K562 (cell line): ENCODE data around the gene KIF21A. TPM values are rescaled to one million over a fixed set of nuclear protein-coding genes. Genes with fewer than 3 reads are reported as not detected.

ENCODE experiments used
- ATAC-seq: fragments of 200-7000 bp; cut with Tn5 transposase; 3 replicates; pipeline ENCODE4 v1.9.1; 2020; ENCODE audit warnings: moderate library complexity
- BruUV-seq: library from RNA; stranded (reverse); fragments of 400-500 nt; replicated peaks from 2 replicates; lab custom pipeline; 2021; lab: Mats Ljungman, UMichigan
- CTCF ChIA-PET: fragments of 300-600 bp; formaldehyde crosslinking; extraction: SDS; loops from one replicate; lab custom pipeline; 2021; ENCODE audit warnings: low intra/inter-chr PET ratio; lab: Yijun Ruan, JAX
- POLR2A ChIA-PET: fragments of 300-600, 350-650 bp; sonication (Branson Sonifier 250); formaldehyde crosslinking; extraction: SDS; loops from one replicate; lab custom pipeline; 2021; ENCODE audit warnings: antibody characterized with exemption, inconsistent platforms; lab: Yijun Ruan, JAX
- DNase-seq, 4 experiments: peaks; one replicate each; pipeline versions ENCODE4 v3.0.0 to v3.0.0-alpha.2; 2011 to 2018; ENCODE audit warnings: low spot score in 3 of 4, mixed read lengths in 3 of 4; ENCODE audit errors: extremely low read depth in 1 of 4
- FAIRE-seq: peaks from 2 replicates; lab custom pipeline; 2011; peaks lifted over from hg19 to GRCh38; lab: Jason Lieb, UNC
- H2AFZ ChIP-seq: 2 replicates; pipeline ENCODE4 v1.6.0; 2011; ENCODE audit warnings: low read depth, low read length, control low read depth, inconsistent platforms
- H3K27ac ChIP-seq: fragments of 200-600 bp; 3 replicates; pipeline ENCODE4 v1.8.0; 2011; ENCODE audit warnings: low read depth, mild to moderate bottlenecking, control low read depth, inconsistent platforms, low read length, moderate library complexity, mixed read lengths; ENCODE audit errors: extremely low read depth
- H3K27me3 ChIP-seq, 2 experiments: fragments of 300-600 bp in 1 of 2; 2 replicates in 1 of 2; 3 replicates in 1 of 2; pipeline versions ENCODE4 v1.6.0 to v1.8.0; 2011; ENCODE audit warnings: inconsistent platforms in 2 of 2, low read length in 2 of 2, mild to moderate bottlenecking in 1 of 2, mixed read lengths in 1 of 2, moderate library complexity in 1 of 2; ENCODE audit not compliant: control insufficient read depth in 2 of 2, insufficient read depth in 2 of 2
- H3K36me3 ChIP-seq: fragments of 300-600 bp; 3 replicates; pipeline ENCODE4 v1.8.0; 2011; ENCODE audit warnings: mild to moderate bottlenecking, low read length, inconsistent platforms; ENCODE audit not compliant: control insufficient read depth, insufficient read depth
- H3K4me1 ChIP-seq, 2 experiments: fragments of 200-600 bp in 1 of 2; replicated peaks in 1 of 2; 2 replicates in 1 of 2; 3 replicates in 1 of 2; pipeline versions ENCODE4 v1.5.1 to v1.8.0; 2011; ENCODE audit warnings: inconsistent platforms in 2 of 2, low read length in 2 of 2, mild to moderate bottlenecking in 1 of 2, mixed read lengths in 1 of 2, moderate library complexity in 1 of 2; ENCODE audit not compliant: control insufficient read depth in 2 of 2, insufficient read depth in 2 of 2
- H3K4me2 ChIP-seq: 2 replicates; pipeline ENCODE4 v1.6.1; 2011; ENCODE audit warnings: low read length, control low read depth, inconsistent platforms, mixed read lengths; ENCODE audit not compliant: insufficient read depth
- H3K4me3 ChIP-seq: fragments of 200-600 bp; sonication (generic), shearing (Covaris generic); 2 replicates; pipeline ENCODE4 v1.5.1; 2016; ENCODE audit warnings: control low read depth, inconsistent platforms
- H3K79me2 ChIP-seq: fragments of 200-600 bp; 3 replicates; pipeline ENCODE4 v1.8.0; 2011; ENCODE audit warnings: low read length, inconsistent platforms; ENCODE audit not compliant: control insufficient read depth, insufficient read depth
- H3K9ac ChIP-seq, 2 experiments: 2 replicates each; pipeline versions ENCODE4 v1.6.0 to v1.6.1; 2011; ENCODE audit warnings: low read depth in 2 of 2, low read length in 2 of 2, control low read depth in 1 of 2, inconsistent platforms in 1 of 2, mild to moderate bottlenecking in 1 of 2, mixed read lengths in 1 of 2; ENCODE audit not compliant: insufficient read depth in 1 of 2
- H3K9me1 ChIP-seq: one replicate; pipeline ENCODE4 v1.6.0; 2011; ENCODE audit warnings: inconsistent platforms, mild to moderate bottlenecking, low read length, moderate library complexity; ENCODE audit not compliant: control insufficient read depth, insufficient read depth
- H3K9me3 ChIP-seq: replicated peaks from 2 replicates; pipeline ENCODE4 v1.5.1; 2011; ENCODE audit warnings: low read depth, low read length, inconsistent platforms; ENCODE audit not compliant: control insufficient read depth, insufficient read depth
- H4K20me1 ChIP-seq: replicated peaks from 2 replicates; pipeline ENCODE4 v1.6.1; 2011; ENCODE audit warnings: low read length, inconsistent platforms, mixed read lengths; ENCODE audit not compliant: control insufficient read depth, insufficient read depth
- ELF1 ChIP-seq: fragments of 200-800 bp; sonication (Bioruptor generic); IDR thresholded peaks from 2 replicates; pipeline ENCODE4 v1.6.1; 2016; ENCODE audit warnings: missing genetic modification characterization, missing compliant biosample characterization
- GABPB1 ChIP-seq: sonication (generic); formaldehyde crosslinking; IDR thresholded peaks from 2 replicates; pipeline ENCODE4 v1.8.0; 2022; ENCODE audit warnings: mild to moderate bottlenecking, missing genetic modification reagents
- KDM2B ChIP-seq: fragments of 250-450 bp; sonication (Bioruptor Pico); IDR thresholded peaks from 2 replicates; pipeline ENCODE4 v1.8.0; 2021; ENCODE audit warnings: mild to moderate bottlenecking, moderate library complexity
- KHSRP ChIP-seq: fragments of 450-650 bp; IDR thresholded peaks from 2 replicates; pipeline ENCODE4 v1.6.1; 2017
- KLF16 ChIP-seq: IDR thresholded peaks from 2 replicates; pipeline ENCODE4 v1.6.1; 2016; ENCODE audit warnings: antibody characterized with exemption
- MLLT1 ChIP-seq, 2 experiments: fragments of 450-650 bp; IDR thresholded peaks; 2 replicates each; pipeline ENCODE4 v1.6.1; 2016
- PTRF ChIP-seq: fragments of 450-650 bp; IDR thresholded peaks from 2 replicates; pipeline ENCODE4 v1.6.1; 2016; ENCODE audit warnings: mild to moderate bottlenecking, missing genetic modification characterization, missing compliant biosample characterization
- RBM34 ChIP-seq: fragments of 200-400 bp; formaldehyde crosslinking; IDR thresholded peaks from 2 replicates; pipeline ENCODE4 v1.6.1; 2018; ENCODE audit warnings: low read length, borderline replicate concordance; ENCODE audit not compliant: insufficient read depth
- SREBF1 ChIP-seq: fragments of 150-350 bp; IDR thresholded peaks from 2 replicates; pipeline ENCODE4 v1.6.1; 2014; ENCODE audit warnings: antibody characterized with exemption, low read depth, low read length, borderline replicate concordance
- THAP7 ChIP-seq: fragments of 250-450 bp; sonication (Bioruptor Pico); IDR thresholded peaks from 2 replicates; pipeline ENCODE4 v1.5.0; 2021
- THRAP3 ChIP-seq: fragments of 450-650 bp; IDR thresholded peaks from 2 replicates; pipeline ENCODE4 v1.6.1; 2016; ENCODE audit warnings: mild to moderate bottlenecking, inconsistent platforms, borderline replicate concordance
- ZKSCAN1 ChIP-seq: fragments of 150-350 bp; IDR thresholded peaks from 2 replicates; pipeline ENCODE4 v1.6.1; 2016; ENCODE audit warnings: low read depth, low read length
- ZNF212 ChIP-seq: fragments of 450-650 bp; formaldehyde crosslinking; IDR thresholded peaks from 2 replicates; pipeline ENCODE4 v1.4.0; 2020; ENCODE audit warnings: mild to moderate bottlenecking
- ZNF695 ChIP-seq: fragments of 450-650 bp; formaldehyde crosslinking; IDR thresholded peaks from 2 replicates; pipeline ENCODE4 v1.4.0; 2020; ENCODE audit warnings: mild to moderate bottlenecking, moderate library complexity
- WGBS: fragments of 100-300 bp; shearing (Covaris generic); methylation state at CpG from one replicate; pipeline ENCODE4 v1.1.6; 2016; ENCODE audit warnings: low coverage, mixed read lengths; ENCODE audit not compliant: insufficient coverage; ENCODE audit errors: missing lambda C conversion rate; 5-methylcytosine and 5-hydroxymethylcytosine counted together
- in situ Hi-C: fragments of 300-500 bp; cut with MboI; formaldehyde crosslinking; loops from 4 replicates; pipeline ENCODE4 v1.15.0; 2018; ENCODE audit warnings: inconsistent platforms, mixed read lengths
- intact Hi-C: fragments of 100-400 bp; cut with micrococcal nuclease; formaldehyde crosslinking; loops from 2 replicates; pipeline ENCODE4 v1.14.2; 2022
- polyA plus RNA-seq, 8 experiments: library from polyadenylated mRNA; depleted of rRNA in 4 of 8; stranded (reverse) in 5 of 8; unstranded in 3 of 8; fragments of >200 nt; fragmentation: Nextera tagmentation in 2 of 8; fragmentation: Illumina TruSeq in 1 of 8; extraction: Ambion mirVana in 2 of 8; extraction: Trizol in 1 of 8; gene quantifications; 2 replicates each; pipeline versions ENCODE4 v1.2.1 to v1.2.3, GENCODE V29; 2011 to 2014; ENCODE audit warnings: inconsistent platforms in 1 of 8, missing spikeins in 1 of 8
- total RNA-seq, 7 experiments: library from RNA; depleted of rRNA in 6 of 7; stranded (reverse); fragments of >200 nt in 6 of 7; fragmentation: Illumina TruSeq in 2 of 7; extraction: Trizol in 2 of 7; gene quantifications; 2 replicates each; pipeline versions ENCODE4 v1.2.1 to v1.2.3, GENCODE V29; 2011 to 2021; ENCODE audit warnings: low replicate concordance in 1 of 7
- TF ChIP-seq, protein P1 (sequence below): sonication (generic); formaldehyde crosslinking; IDR thresholded peaks from 2 replicates; pipeline ENCODE4 v1.8.0; 2022; ENCODE audit warnings: mild to moderate bottlenecking, missing genetic modification reagents

KIF21A gene
- total and polyA plus RNA-seq, 9 of the 15 experiments (the other 6 are each of a cell fraction or from before 2014, with no cell fraction given): 17.7 to 45.0 (median 30.3) TPM

DNA sequence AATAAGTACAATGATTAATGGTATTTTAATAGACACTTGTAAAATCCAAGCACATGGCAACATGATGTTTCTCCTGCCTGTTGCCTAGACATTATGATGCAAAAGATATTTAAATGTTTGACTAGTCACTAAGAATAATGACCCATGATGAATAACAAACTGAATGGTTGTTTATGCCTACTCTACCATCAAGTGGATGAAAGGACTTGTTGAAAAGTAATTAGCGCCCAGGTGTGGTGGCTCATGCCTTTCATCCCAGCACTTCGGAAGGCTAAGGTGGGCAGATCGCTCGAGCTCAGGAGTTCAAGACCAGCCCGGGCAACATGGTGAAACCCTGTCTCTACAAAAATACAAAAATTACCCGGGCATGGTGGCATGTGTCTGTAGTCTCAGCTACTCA lies 30.7 kb downstream of the KIF21A start:
- Histone ChIP-seq H3K79me2 (peaks cover 14% of the 10 kb centered on the region; the same call in 1 of the 3 replicates), H2AFZ (no peak overlapping the region), H3K9me1 (no peaks in the 10 kb centered on the region), H3K4me1 (peaks cover 0 to 3% of the 10 kb centered on the region in 2 experiments; a peak in 1 of 5 replicates), H3K4me3 (no peak overlapping the region), H3K27ac (no peak overlapping the region), H3K36me3 (peaks cover 8% of the 10 kb centered on the region; the same call in 1 of the 3 replicates), H3K9me3 (no peaks in the 10 kb centered on the region), H3K9ac (no peak overlapping the region), H4K20me1 (no peaks in the 10 kb centered on the region), H3K27me3 (no peaks in the 10 kb centered on the region), H3K4me2 (no peak overlapping the region)
- in situ Hi-C loops (no loop called here), intact Hi-C loops (no loop called here)
- 98% methylated on average over 6 of the region's 6 CpGs for WGBS
- DNase-seq (no peak), FAIRE-seq (no peak), ATAC-seq (no peak)
- BruUV-seq: no TSS peak
- CTCF ChIA-PET: no interaction called here
- TF ChIP-seq, protein P1, sequence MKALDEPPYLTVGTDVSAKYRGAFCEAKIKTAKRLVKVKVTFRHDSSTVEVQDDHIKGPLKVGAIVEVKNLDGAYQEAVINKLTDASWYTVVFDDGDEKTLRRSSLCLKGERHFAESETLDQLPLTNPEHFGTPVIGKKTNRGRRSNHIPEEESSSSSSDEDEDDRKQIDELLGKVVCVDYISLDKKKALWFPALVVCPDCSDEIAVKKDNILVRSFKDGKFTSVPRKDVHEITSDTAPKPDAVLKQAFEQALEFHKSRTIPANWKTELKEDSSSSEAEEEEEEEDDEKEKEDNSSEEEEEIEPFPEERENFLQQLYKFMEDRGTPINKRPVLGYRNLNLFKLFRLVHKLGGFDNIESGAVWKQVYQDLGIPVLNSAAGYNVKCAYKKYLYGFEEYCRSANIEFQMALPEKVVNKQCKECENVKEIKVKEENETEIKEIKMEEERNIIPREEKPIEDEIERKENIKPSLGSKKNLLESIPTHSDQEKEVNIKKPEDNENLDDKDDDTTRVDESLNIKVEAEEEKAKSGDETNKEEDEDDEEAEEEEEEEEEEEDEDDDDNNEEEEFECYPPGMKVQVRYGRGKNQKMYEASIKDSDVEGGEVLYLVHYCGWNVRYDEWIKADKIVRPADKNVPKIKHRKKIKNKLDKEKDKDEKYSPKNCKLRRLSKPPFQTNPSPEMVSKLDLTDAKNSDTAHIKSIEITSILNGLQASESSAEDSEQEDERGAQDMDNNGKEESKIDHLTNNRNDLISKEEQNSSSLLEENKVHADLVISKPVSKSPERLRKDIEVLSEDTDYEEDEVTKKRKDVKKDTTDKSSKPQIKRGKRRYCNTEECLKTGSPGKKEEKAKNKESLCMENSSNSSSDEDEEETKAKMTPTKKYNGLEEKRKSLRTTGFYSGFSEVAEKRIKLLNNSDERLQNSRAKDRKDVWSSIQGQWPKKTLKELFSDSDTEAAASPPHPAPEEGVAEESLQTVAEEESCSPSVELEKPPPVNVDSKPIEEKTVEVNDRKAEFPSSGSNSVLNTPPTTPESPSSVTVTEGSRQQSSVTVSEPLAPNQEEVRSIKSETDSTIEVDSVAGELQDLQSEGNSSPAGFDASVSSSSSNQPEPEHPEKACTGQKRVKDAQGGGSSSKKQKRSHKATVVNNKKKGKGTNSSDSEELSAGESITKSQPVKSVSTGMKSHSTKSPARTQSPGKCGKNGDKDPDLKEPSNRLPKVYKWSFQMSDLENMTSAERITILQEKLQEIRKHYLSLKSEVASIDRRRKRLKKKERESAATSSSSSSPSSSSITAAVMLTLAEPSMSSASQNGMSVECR (CRISPR knock-in tag): no peak
- no peak for TF ChIP-seq PTRF (tag)
- no peak for TF ChIP-seq KHSRP
- TF ChIP-seq THRAP3: no peak
- no peak for TF ChIP-seq THAP7 (CRISPR knock-in tag)
- no peak for TF ChIP-seq SREBF1
- no peak for TF ChIP-seq GABPB1 (CRISPR knock-in tag)
- TF ChIP-seq MLLT1 (IDR thresholded peaks at IDR 0.05): no peak
- TF ChIP-seq KDM2B: no peak
- no peak for TF ChIP-seq KLF16
- TF ChIP-seq ZKSCAN1: no peak
- no peak for TF ChIP-seq ELF1 (tag)
- no peak for TF ChIP-seq ZNF695 (CRISPR knock-in tag)
- TF ChIP-seq RBM34: no peak
- TF ChIP-seq ZNF212 (CRISPR knock-in tag): no peak
- POLR2A ChIA-PET: interaction anchor here (1.1 kb wide), 1 partner anchor 33 kb away, joined by 3 read pairs; no protein-coding TSS in a partner anchor
